GF-D8 (cell line): Measurements from ENCODE around the gene FASTKD1.
"Not testable (repeated sequence)": the region's sequence is repeated elsewhere in the genome, so short reads cannot be mapped to it uniquely, and the experiment has no call there.

Experiments
- DNase-seq: peaks from one replicate; lab custom pipeline; 2025; lab: John Stamatoyannopoulos, UW

Gene FASTKD1

GRCh38 chr2:169570752-169571151 lies 2.9 kb downstream of the FASTKD1 start:
- DNase-seq: not testable (repeated sequence)

GRCh38 chr2:169569948-169570347 lies 3.7 kb downstream of the FASTKD1 start:
- DNase-seq: no peak

GRCh38 chr2:169565686-169566085 lies 8.0 kb downstream of the FASTKD1 start:
- DNase-seq: no peak

DNA sequence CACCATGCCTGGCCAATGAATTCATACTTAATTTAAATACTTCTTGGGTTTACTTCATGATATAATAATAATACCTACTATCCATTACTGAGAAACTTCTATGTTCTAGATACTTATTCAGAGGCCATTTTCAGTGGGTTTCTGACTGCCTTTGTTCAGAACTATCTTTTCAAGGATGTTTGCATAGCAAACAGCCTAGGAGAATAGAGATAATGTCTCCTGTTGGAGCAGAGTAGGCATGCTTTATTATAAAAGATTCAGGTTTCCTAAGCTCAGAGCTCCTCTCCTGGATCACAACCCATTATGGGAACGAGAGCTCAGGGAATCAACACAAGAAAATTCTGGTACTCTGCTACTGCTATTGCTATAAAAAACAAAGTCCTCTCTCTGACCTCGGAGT lies 11.1 kb downstream of the FASTKD1 start:
- DNase-seq: no peak

- not testable (repeated sequence) for DNase-seq
These were observed 11.6 kb downstream of the FASTKD1 start for GRCh38 chr2:169562084-169562483.

DNA sequence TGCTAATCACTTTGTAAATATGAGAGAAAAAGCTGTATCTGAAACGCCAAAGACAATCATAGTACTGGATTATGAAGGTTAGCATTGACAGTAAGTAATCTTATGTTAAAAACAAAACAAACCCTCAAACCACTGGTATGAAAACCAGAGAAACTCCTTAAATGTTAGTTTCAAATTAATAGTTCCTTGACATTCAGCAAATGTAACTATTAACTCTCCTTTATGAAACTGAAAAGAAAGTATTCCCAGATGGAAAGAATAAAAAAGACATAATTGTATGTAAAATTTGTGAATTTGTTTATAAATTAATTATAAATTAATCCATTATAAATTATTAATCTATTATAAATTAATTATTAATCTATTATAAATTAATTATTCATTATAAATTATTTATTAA lies 12.3 kb downstream of the FASTKD1 start:
- no peak for DNase-seq

DNA sequence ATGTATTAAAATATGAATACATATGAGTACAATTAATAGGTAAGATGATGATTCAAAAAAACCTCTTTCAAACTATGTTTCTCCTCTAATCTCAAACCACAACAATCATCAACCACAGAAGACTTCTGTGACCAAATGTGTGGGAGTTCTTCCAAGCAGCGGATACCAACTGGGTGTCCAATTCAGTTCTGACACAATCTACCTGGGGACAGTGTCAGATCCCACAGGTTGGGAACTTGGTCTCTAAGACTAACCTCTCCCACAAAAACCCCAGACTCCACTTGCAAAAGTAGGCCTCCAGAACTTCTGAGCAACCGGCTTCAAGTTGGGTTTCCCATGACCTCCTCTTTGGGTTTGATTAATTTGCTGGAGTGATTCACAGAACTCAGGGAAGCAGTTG lies 26.9 kb downstream of the FASTKD1 start:
- DNase-seq: no peak

- no peak for DNase-seq
These were observed 31.2 kb downstream of the FASTKD1 start for GRCh38 chr2:169542433-169542832.

GRCh38 chr2:169540146-169540545 lies 33.5 kb downstream of the FASTKD1 start:
- DNase-seq: no peak

GRCh38 chr2:169539460-169539859 lies 34.2 kb downstream of the FASTKD1 start:
- DNase-seq: not testable (repeated sequence)

GRCh38 chr2:169528271-169528701 lies 45.4 kb downstream of the FASTKD1 start:
- peak; percentile 2 for DNase-seq

DNA sequence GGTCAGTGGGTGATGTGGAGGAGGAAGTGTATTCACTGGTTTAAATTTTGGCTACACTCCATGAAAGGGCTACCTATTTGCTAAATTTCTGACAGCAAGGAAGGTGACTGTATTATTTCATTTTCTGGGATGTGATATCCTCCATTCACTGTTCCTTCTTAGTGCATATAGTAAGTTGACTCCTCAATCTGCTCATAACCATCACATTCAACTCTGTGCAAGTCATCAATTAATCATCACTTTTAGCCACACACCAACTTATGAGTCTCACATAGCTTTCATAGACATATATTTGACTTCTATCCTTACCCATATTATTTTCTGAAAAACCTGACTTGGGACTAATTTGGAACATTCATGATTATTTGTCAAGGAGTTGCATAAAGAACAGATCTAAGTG lies 47.2 kb downstream of the FASTKD1 start:
- no peak for DNase-seq

DNA sequence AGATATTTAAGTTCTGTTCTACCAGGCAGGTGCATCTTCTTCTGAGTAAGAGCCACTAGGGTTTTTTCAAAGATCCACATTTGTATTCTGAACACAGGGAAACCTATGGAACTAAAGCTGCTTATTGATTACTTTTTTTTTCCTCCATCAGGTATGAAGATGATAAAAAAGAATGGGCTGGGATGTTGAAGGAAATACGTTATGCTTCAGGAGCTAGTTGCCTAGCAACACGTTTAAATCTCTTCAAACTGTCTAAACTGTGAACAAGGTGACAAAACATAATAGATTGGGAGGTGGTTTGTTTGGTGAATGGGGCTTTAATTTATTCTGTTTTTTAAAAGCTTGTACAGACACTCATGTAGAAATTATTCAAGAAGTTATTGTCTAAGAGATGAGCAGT lies 48.2 kb downstream of the FASTKD1 start:
- no peak for DNase-seq

DNA sequence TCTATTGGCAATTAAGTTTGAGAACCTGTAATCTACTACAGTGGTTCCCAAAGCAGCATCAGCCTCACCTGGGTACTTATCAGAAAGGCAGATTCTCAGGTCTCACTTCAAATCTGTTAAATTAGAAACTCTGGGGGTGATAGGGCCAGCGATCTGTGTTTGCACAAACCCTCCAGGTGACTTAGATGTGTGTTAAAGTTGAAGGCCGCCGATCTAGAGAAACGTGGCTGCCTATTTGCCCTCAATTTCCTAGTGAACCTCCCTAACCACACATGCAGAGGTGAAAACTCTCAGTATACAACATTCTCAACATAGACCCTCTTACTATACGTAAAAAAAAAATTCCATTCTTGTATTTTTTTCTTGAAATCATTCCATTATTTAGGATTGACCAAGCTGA lies 50.0 kb downstream of the FASTKD1 start:
- DNase-seq: no peak

- DNase-seq: no peak
These were observed 52.8 kb downstream of the FASTKD1 start for GRCh38 chr2:169520896-169521295.

DNA sequence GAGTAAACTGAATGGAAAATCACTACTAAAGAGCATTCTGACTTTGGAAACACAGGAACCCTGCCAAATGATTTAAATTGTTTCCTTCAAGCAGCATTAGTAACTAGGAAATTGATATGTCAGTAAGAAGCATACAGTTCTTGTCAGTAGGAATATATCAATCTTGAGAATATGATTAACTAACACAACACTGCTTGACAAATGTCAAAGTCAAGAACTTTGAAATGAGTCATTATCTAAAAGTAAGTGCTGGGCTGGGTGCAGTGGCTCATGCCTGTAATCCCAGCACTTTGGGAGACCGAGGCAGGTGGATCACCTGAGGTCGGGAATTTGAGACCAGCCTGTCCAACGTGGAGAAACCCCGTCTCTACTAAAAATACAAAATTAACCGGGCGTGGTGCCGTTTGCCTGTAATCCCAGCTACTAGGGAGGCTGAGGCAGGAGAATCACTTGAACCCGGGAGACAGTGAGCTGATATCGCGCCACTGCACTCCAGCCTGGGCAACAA lies 57.1 kb downstream of the FASTKD1 start:
- not testable (repeated sequence) for DNase-seq

DNA sequence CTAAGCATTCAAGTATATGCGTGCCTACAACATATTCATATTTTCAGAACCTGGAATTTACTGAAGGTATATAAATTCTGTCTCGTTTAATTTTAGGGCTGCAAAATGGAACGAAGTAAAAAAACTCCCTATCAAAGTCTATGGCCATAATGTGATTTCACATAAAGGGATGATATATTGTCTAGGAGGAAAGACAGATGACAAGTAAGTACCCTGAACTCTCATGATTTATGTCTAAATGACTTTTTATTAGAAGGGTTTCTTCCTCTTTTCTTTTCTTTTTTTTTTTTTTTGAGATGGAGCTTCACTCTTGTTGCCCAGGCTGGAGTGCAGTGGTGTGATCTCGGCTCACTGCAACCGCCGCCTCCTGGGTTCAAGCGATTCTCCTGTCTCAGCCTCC lies 58.9 kb downstream of the FASTKD1 start:
- not testable (repeated sequence) for DNase-seq

- DNase-seq: no peak
These were observed 59.7 kb downstream of the FASTKD1 start for GRCh38 chr2:169513926-169514325.

GRCh38 chr2:169513094-169513493 lies 60.6 kb downstream of the FASTKD1 start:
- DNase-seq: no peak

DNA sequence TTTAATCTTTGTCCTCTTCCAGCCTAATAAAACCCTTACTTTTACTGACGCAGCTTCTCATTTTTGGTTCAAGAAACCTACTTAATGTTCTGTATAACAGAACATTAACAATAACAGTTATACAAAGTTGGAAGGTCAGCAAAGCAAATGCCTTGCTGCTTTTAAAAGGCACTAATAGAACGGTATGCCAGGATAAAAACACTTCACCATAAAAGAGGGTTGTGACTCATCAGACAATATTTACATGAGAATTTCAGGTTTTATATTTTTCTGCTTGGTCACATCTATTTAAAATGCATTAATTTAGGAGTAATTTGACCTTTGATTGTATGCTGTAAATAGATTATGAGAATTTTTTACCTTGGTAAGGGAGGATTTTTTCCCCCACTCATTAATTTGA lies 61.1 kb downstream of the FASTKD1 start:
- DNase-seq: no peak

DNA sequence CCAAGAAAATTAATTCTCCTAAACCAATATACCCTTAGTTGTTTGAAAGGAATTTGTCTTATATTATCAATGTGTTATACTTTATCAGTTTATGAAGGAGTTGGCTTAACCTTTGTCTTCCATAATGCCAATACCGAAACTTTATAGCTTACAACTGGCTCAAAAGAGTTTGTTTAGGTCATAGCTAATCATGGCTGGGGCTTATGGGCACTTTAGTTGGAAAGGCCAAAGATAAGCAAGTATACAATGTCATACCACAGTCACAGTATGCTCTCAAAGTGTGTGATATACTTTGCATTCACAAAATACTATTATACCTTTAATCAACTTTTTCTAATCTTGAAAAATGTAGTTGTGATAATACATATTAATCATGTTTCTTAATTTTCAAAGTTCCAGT lies 61.8 kb downstream of the FASTKD1 start:
- no peak for DNase-seq

GRCh38 chr2:169510496-169510895 lies 63.2 kb downstream of the FASTKD1 start:
- no peak for DNase-seq

DNA sequence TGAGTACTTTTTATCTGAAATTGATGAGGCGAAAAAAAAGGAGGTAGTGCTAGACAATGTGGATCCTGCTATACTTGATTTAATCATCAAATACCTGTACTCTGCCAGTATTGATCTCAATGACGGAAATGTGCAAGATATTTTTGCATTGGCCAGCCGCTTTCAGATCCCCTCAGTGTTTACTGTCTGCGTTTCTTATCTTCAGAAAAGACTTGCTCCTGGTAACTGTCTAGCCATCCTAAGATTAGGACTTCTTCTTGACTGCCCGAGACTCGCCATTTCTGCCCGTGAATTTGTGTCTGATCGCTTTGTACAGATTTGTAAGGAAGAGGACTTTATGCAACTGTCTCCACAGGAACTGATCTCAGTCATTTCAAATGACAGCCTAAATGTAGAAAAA lies 63.7 kb downstream of the FASTKD1 start:
- DNase-seq: no peak

DNA sequence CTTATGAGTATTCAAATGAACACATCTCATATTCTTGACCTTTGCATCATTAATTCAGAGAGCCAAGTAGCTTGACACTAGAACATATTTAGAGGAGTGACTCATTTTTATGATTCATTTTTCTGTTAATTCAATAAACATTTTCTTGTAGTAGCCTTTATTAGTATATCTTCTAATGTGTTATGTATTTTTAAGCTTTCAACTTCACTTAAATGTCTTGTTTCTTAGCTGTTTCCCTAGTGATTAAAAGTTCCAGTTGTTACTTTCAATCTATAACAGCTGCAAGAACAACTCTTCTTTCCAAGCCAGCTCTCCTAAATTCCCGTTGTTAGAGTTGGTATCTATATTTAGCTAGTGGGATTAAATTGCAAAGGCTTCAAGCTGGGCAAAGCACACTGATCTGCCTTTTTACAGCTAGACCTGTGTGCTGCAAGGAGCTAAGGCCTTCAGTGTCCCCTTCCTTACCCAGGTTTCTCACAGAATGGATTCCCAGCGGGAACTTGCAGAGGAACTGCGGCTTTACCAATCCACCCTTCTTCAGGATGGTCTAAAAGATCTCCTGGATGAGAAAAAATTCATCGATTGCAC lies 64.3 kb downstream of the FASTKD1 start, which contains the start of gene KLHL41:
TSS of gene KLHL41 (plus strand) at position 405 of the 588 bp plus-strand sequence. CDS start at position 482, 77 bp downstream.
- DNase-seq: no peak
